ENCODE results near the gene RAB33B. TPM values are rescaled to one million over a fixed set of nuclear protein-coding genes. Genes with fewer than 3 reads are reported as not detected.

The RAB33B gene
- total and polyA plus RNA-seq, 9 of the 15 experiments (the other 6 are each of a cell fraction or from before 2014, with no cell fraction given): 1.7 to 3.7 (median 3.0) TPM

GRCh38 chr4:139470997-139471665 is 17.2 kb downstream of the RAB33B start:
- in situ Hi-C loops (cut with MboI) (no loop called here), intact Hi-C loops (cut with micrococcal nuclease) (no loop called here)
- no peaks in the 10 kb centered on the region for H3K4me1 ChIP-seq (replicated peaks in 1 of 2; ENCODE audit: control insufficient read depth in 2 of 2, insufficient read depth in 2 of 2, low read length in 2 of 2)
- H2AFZ ChIP-seq (ENCODE audit: low read depth, low read length): no peak overlapping the region
- no peaks in the 10 kb centered on the region for H3K79me2 ChIP-seq (ENCODE audit: control insufficient read depth, insufficient read depth, low read length)
- TF ChIP-seq ARID1B (IDR thresholded peaks at IDR 0.05): no peak
- no peak for TF ChIP-seq HDAC8 (tag; IDR thresholded peaks at IDR 0.05)
- TF ChIP-seq, protein P1, sequence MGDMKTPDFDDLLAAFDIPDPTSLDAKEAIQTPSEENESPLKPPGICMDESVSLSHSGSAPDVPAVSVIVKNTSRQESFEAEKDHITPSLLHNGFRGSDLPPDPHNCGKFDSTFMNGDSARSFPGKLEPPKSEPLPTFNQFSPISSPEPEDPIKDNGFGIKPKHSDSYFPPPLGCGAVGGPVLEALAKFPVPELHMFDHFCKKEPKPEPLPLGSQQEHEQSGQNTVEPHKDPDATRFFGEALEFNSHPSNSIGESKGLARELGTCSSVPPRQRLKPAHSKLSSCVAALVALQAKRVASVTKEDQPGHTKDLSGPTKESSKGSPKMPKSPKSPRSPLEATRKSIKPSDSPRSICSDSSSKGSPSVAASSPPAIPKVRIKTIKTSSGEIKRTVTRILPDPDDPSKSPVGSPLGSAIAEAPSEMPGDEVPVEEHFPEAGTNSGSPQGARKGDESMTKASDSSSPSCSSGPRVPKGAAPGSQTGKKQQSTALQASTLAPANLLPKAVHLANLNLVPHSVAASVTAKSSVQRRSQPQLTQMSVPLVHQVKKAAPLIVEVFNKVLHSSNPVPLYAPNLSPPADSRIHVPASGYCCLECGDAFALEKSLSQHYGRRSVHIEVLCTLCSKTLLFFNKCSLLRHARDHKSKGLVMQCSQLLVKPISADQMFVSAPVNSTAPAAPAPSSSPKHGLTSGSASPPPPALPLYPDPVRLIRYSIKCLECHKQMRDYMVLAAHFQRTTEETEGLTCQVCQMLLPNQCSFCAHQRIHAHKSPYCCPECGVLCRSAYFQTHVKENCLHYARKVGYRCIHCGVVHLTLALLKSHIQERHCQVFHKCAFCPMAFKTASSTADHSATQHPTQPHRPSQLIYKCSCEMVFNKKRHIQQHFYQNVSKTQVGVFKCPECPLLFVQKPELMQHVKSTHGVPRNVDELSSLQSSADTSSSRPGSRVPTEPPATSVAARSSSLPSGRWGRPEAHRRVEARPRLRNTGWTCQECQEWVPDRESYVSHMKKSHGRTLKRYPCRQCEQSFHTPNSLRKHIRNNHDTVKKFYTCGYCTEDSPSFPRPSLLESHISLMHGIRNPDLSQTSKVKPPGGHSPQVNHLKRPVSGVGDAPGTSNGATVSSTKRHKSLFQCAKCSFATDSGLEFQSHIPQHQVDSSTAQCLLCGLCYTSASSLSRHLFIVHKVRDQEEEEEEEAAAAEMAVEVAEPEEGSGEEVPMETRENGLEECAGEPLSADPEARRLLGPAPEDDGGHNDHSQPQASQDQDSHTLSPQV (IDR thresholded peaks at IDR 0.05): no peak
- no peak for TF ChIP-seq OTX1 (CRISPR knock-in tag; IDR thresholded peaks at IDR 0.05)
- TF ChIP-seq ZNF217 (CRISPR knock-in tag; IDR thresholded peaks at IDR 0.05): no peak
- no peak for TF ChIP-seq ZNF785 (CRISPR knock-in tag; IDR thresholded peaks at IDR 0.05)
- TF ChIP-seq ZNF586 (CRISPR knock-in tag; conservative IDR thresholded peaks at IDR 0.05): no peak
- TF ChIP-seq SMAD3 (CRISPR knock-in tag; conservative IDR thresholded peaks at IDR 0.05): no peak
- no peak for TF ChIP-seq NFYB (IDR thresholded peaks at IDR 0.05; ENCODE audit: extremely low read depth, insufficient read length)
- TF ChIP-seq ZNF695 (CRISPR knock-in tag; IDR thresholded peaks at IDR 0.05): no peak
- TF ChIP-seq NR0B1 (IDR thresholded peaks at IDR 0.05; ENCODE audit: partially characterized antibody): no peak
- TF ChIP-seq ZNF316 (IDR thresholded peaks at IDR 0.05): no peak
- H4K20me1 ChIP-seq (replicated peaks; ENCODE audit: control insufficient read depth, insufficient read depth, low read length): no peaks in the 10 kb centered on the region
- FAIRE-seq (no peak), ATAC-seq (no peak), DNase-seq (ENCODE audit: extremely low read depth in 1 of 4, low spot score in 3 of 4) (no peak)
- no peaks in the 10 kb centered on the region for H3K27me3 ChIP-seq (ENCODE audit: control insufficient read depth in 2 of 2, insufficient read depth in 2 of 2, low read length in 2 of 2)
- no peak overlapping the region for H3K4me2 ChIP-seq (ENCODE audit: insufficient read depth, low read length)
- ChIA-PET CTCF (ENCODE audit: low intra/inter-chr PET ratio) (no interaction called here), POLR2A (no interaction called here)
- H3K4me3 ChIP-seq: no peak overlapping the region
- peaks cover 5% of the 10 kb centered on the region for H3K36me3 ChIP-seq (ENCODE audit: control insufficient read depth, insufficient read depth, low read length)
- no peak overlapping the region for H3K27ac ChIP-seq (ENCODE audit: extremely low read depth, low read depth, low read length)
- H3K9me1 ChIP-seq (ENCODE audit: control insufficient read depth, insufficient read depth, low read length): no peaks in the 10 kb centered on the region
- no peak overlapping the region for H3K9ac ChIP-seq (ENCODE audit: insufficient read depth in 1 of 2, low read depth in 2 of 2, low read length in 2 of 2)
- H3K9me3 ChIP-seq (replicated peaks; ENCODE audit: control insufficient read depth, insufficient read depth, low read depth, low read length): no peaks in the 10 kb centered on the region; the same call in 1 of the 2 replicates
- BruUV-seq (replicated peaks): no TSS peak
- WGBS (ENCODE audit: insufficient coverage, low coverage, missing lambda C conversion rate): 74% methylated on average over 6 of the region's 6 CpGs

Data from K562 (cell line).